Measurements from ENCODE around the gene C1orf232.

Gene C1orf232

GRCh38 chr1:26155370-26156284 is 13.1 kb downstream of the C1orf232 start:
- no peak for DNase-seq

GRCh38 chr1:26154750-26155149 is 14.0 kb downstream of the C1orf232 start:
- DNase-seq, result no peak

- no peak for DNase-seq
Measured at GRCh38 chr1:26153966-26154532, 14.7 kb downstream of the C1orf232 start.

- DNase-seq, result no peak
Measured at GRCh38 chr1:26148887-26149286, 19.9 kb downstream of the C1orf232 start.

- DNase-seq, result no peak
Measured at GRCh38 chr1:26145960-26146294, 22.8 kb downstream of the C1orf232 start.

GRCh38 chr1:26145041-26145959 is 23.5 kb downstream of the C1orf232 start:
- DNase-seq, result peak; percentile 78

GRCh38 chr1:26142159-26142558 is 26.6 kb downstream of the C1orf232 start:
- DNase-seq, result no peak

- no peak for DNase-seq
Measured at GRCh38 chr1:26138974-26139558, 29.7 kb downstream of the C1orf232 start.

GRCh38 chr1:26134466-26134865 is 34.3 kb downstream of the C1orf232 start:
- no peak for DNase-seq

GRCh38 chr1:26132834-26133167 is 36.0 kb downstream of the C1orf232 start:
- DNase-seq, result no peak

- no peak for DNase-seq
Measured at GRCh38 chr1:26132128-26132833, 36.5 kb downstream of the C1orf232 start.

GRCh38 chr1:26130695-26131094 is 38.1 kb downstream of the C1orf232 start:
- DNase-seq, result no peak

GRCh38 chr1:26129778-26130177 is 39.0 kb downstream of the C1orf232 start:
- no peak for DNase-seq

- no peak for DNase-seq
Measured at GRCh38 chr1:26127235-26128163, 41.3 kb downstream of the C1orf232 start.

GRCh38 chr1:26126321-26127084 is 42.3 kb downstream of the C1orf232 start:
- DNase-seq, result peak; percentile 90

GRCh38 chr1:26125946-26126320 is 42.8 kb downstream of the C1orf232 start:
- DNase-seq, result no peak

- DNase-seq, result no peak
Measured at GRCh38 chr1:26125382-26125781, 43.4 kb downstream of the C1orf232 start.

- DNase-seq, result no peak
Measured at GRCh38 chr1:26124418-26125331, 44.1 kb downstream of the C1orf232 start.

Data from activated CD4-positive, alpha-beta T cell treated with anti-CD3 and anti-CD28 coated beads, Interleukin-2, amount 50 U/mL, for 16 hours (primary cell).